ENCODE results near the gene SHANK1. TPM values are rescaled to one million over a fixed set of nuclear protein-coding genes. Genes with fewer than 3 reads are reported as not detected.

SHANK1 gene
- total and polyA plus RNA-seq, 2 of the 13 experiments (the other 11 are each of a cell fraction or from before 2014, with no cell fraction given): not detected

DNA sequence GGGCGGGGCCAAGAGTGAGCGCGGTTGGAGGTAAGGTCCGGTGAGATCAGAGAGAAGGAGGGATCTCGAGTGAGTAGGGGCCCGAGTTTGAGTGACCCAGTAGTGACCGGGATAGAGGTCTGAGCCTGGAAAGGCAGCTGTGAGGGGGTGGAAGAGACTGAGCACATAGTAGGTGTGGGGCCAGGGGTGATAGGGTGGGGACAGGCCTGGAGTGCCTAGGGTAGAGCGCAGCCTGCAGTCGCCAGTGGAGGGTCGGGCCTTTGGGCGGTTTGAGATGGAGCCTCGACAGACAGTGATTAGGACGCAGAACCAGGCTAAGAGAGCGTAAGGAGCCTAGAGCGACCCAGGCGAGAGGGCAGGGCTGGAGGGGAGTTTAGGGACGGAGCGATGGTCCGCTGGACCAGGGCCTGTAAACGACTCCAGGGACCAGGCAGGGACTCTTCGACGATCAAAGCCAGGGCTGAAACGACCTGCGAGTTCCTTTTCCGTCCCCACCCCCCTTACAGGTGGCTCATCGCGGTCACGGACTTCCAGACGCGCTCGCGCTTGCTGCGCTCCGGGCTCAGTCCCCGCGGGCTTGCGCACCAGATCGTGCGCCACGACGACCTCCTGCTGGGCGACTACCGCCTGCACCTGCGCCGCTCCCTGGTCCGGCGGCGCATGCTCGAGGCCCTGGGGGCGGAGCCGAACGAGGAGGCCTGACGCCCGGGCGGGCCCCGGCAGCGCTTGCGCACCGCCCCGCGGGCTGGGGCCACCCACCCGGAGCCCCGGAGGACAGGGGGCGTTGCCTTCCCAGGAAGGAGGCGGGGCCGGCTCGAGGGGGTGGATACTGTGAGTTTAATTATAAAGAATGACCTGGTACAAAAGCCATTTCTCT, 60.9 kb downstream of the SHANK1 start (continued):
- TF ChIP-seq ZNF224 (CRISPR knock-in tag; IDR thresholded peaks at IDR 0.05): no peak
- TF ChIP-seq FIP1L1 (IDR thresholded peaks at IDR 0.05; ENCODE audit: borderline replicate concordance, insufficient read depth, low read depth, low read length): no peak
- no peak for TF ChIP-seq EZH2 (conservative IDR thresholded peaks at IDR 0.05; ENCODE audit: low read depth, low read length)

DNA sequence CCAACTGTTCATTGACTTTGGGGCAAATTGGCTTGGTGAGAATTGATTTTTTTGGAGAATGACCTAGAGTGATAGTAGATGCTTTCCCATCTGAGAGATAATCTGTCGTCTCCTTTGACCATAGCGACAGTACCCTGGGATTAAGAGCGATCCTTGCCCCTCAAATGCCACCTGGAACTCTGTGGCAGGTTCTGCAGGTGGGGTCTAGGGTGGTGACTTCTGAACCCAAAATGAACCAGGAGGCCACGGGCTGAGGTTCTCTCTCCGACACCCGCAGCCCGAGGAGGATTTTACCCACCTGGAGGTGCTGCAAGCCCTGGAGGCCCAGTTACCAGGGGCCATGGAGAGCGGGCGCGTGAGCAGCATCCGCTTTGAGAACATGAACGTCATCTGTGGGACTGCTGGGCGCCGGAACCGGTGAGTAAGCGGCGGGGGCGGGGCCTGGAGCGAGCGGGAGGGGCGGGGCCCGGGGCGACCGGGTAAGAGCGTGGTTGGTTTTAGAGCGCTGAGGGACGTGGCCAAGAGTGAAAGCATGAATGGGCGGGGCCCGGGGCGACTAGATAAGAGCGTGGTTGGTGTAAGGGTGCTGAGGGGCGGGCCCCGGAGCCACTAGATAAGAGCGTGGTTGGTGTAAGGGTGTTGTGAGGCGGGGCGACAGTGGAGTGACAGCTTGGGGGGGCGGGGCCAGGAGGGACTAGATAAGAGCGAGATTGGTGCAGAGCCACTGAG, 61.7 kb downstream of the SHANK1 start:
- Histone ChIP-seq H2AFZ (ENCODE audit: low read length) (no peak overlapping the region), H3K4me2 (ENCODE audit: low read depth, low read length) (no peak overlapping the region), H3K9ac (ENCODE audit: insufficient read depth, low read depth, low read length) (no peak overlapping the region), H4K20me1 (ENCODE audit: insufficient read depth, low read length) (no peaks in the 10 kb centered on the region), H3K4me3 (replicated peaks in 1 of 3; ENCODE audit: insufficient read depth in 1 of 3, low read depth in 2 of 3, low read length in 3 of 3) (no peak overlapping the region), H3K79me2 (ENCODE audit: insufficient read depth, low read length) (no peaks in the 10 kb centered on the region), H3K27me3 (ENCODE audit: control insufficient read depth in 1 of 2, insufficient read depth in 2 of 2, low read length in 2 of 2) (0 out of 5 replicates have a peak, but pooled peaks cover 0 to 5% of the 10 kb centered on the region in 2 experiments), H3K27ac (ENCODE audit: extremely low read length, insufficient read depth, low read length) (no peak overlapping the region), H3K36me3 (replicated peaks in 1 of 2; ENCODE audit: control insufficient read depth in 1 of 2, insufficient read depth in 2 of 2, low read length in 2 of 2) (no peaks in the 10 kb centered on the region), H3K4me1 (ENCODE audit: insufficient read depth, low read length) (no peaks in the 10 kb centered on the region), H3K9me3 (ENCODE audit: low read length) (peaks cover 3% of the 10 kb centered on the region; the same call in 1 of the 2 replicates)
- WGBS (ENCODE audit: low lambda C conversion rate): 34% methylated on average over 31 of the region's 38 CpGs
- ChIA-PET CTCF (ENCODE audit: low intra/inter-chr PET ratio, low total read pairs) (no interaction called here), POLR2A (no interaction called here)
- intact Hi-C loops (cut with micrococcal nuclease; ENCODE audit: unreplicated experiment): no loop called here
- BruUV-seq (replicated peaks): no TSS peak
- FAIRE-seq (no peak), DNase-seq (ENCODE audit: low spot score) (peak; percentile 44), ATAC-seq (peak; percentile 76)
- TF ChIP-seq NFYB (CRISPR knock-in tag; IDR thresholded peaks at IDR 0.05) (peak; percentile 26; the same call in 1 of the 2 replicates), GABPB1 (CRISPR knock-in tag; IDR thresholded peaks at IDR 0.05) (0 out of 2 replicates have a peak, but pooled peaks have one; percentile 36), PHF21A (CRISPR knock-in tag; IDR thresholded peaks at IDR 0.05) (no peak), HNF4A (CRISPR knock-in tag; IDR thresholded peaks at IDR 0.05) (no peak), GABPA (IDR thresholded peaks at IDR 0.05; ENCODE audit: low read depth, low read length) (no peak), GABPA (CRISPR knock-in tag; IDR thresholded peaks at IDR 0.05; ENCODE audit: low read depth) (peak; percentile 43; the same call in 1 of the 2 replicates)
- in situ Hi-C loops (cut with HindIII; ENCODE audit: extremely low pct_ligation_motif_present, low pct_unique_long_range_greater_than_20kb): no loop called here

All from HepG2 (cell line).